HG03060 (cell line): ENCODE data around the gene CYP26C1.

Experiments
- ATAC-seq: cut with Tn5 transposase; IDR thresholded peaks from one replicate; pipeline ENCODE4 v1.9.1; 2021; ENCODE audit warnings: low read depth, moderate number of reproducible peaks; ENCODE audit not compliant: unreplicated experiment

The CYP26C1 gene

DNA sequence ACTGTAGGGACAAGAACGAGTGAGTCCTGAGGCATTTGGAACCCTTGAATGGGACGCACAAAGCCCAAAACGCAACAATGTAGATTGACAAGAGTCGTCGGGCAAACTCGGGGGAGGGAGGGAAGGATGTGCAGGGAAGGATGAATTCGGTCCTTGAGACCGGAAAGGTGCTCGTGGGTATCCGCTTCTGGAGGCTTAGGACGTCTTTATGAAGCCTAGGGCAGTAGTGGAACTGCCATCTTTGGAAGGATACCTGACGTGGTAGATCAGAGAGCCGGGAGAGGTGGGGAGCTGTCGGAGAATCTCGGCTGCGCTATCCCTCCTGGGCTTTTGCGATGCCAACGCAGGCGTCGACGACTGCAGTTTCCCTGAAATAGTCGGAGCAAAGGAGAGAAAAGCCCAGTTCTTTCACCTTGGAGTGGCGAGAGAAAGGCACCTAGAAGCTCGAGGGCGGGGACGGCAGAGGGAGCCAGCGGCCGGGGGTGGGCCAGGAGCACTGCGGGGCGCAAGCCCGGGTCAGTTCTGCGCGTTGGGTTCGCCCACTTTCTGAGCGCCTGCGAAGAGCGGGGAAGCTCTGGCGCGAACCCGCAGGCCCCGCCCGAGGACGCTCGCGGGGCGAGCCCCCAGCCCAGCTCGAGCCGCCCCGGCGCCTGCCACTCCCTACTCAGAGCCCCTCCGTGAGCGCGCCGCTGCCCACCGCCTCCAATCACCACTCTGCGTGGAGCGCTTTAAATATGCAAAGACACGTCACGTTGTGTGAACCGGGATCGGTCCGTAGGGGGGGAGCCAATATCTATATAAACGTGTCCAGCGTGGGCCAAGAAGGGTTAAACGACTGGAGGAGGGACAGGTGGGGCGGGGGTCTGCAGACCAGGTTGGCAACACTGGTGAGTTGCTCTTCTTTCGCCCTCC lies at the start of gene CYP26C1:
Gene CYP26C1 (plus strand): TSS at position 824 of the 912 bp plus-strand sequence. CDS start 466 bp downstream, outside the sequence.
- ATAC-seq, result no peak

- ATAC-seq, result no peak
These were observed 44.9 kb upstream of the CYP26C1 start for GRCh38 chr10:93015722-93016121.

- no peak for ATAC-seq
These were observed 37.5 kb upstream of the CYP26C1 start for GRCh38 chr10:93023013-93023650.

GRCh38 chr10:93026072-93026471 lies 34.5 kb upstream of the CYP26C1 start:
- ATAC-seq, result no peak

DNA sequence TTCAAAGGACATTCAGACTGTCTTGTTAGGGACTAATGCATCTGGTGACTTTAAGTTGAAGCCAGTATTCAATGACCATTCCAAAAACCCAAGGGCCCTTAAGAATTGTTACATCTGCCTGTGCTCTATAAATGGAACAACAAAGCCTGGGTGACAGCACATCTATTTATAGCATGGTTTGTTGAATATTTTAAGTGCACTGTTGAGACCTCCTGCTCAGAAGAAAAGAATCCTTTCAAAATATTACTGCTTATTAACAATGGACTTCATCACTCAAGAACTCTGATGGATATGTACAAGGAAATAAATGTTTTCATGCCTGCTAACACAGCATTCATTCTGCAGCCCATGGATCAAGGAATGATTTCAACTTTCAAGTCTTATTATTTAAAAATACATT lies 33.1 kb upstream of the CYP26C1 start:
- ATAC-seq, result no peak

DNA sequence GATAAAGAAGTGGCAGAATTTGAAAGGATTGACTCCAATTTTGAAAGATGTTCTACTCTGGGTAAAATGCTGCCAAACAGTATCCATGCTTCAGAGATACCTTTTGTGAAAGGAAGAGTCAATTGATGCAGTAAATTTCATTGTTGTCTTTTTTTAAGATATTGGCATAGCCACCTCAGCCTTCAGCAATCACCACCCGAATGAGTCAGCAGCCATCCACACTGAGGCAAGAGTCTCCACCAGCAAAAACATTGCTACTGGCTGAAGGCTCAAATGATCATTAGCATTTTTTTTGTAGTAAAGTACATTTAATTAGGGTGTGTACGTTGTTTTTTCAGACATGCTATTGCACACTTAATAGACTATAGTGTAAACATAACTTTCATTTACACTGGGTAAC lies 31.7 kb upstream of the CYP26C1 start:
- ATAC-seq, result no peak

- ATAC-seq, result no peak
These were observed 30.2 kb upstream of the CYP26C1 start for GRCh38 chr10:93030409-93030808.

DNA sequence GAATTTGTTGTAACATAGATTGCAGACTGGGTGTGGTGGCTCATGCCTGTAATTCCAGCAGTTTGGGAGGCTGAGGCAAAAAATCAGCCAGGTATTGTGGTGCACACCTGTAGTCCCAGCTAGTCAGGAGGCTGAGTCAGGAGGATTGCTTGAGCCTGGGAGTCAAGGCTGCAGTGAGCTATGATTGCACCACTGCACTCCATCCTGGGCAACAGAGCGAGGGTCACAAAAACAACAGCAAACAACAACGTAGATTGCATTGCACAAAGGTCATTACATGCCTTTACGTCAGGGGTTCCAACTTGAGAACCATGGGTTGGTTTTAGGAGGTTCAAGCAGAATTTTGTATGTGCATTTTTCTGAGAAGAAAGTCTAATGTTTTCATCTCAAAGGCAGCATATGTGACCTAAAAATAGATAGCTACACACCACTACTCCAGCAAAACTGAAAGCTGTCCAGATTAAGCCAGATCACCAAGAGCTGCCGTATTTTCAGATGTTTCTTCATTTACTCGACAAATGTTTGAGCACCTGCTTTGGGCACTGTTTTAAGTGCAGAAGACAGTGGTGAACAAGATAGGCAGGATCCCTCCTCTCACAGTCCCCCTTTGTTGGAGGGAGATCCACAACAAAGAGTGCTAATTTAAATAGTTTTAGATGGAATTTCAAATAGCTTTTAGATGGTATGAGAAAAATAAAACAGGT lies 28.3 kb upstream of the CYP26C1 start:
- no peak for ATAC-seq

- ATAC-seq, result no peak
These were observed 27.8 kb upstream of the CYP26C1 start for GRCh38 chr10:93032809-93033137.

GRCh38 chr10:93034426-93034825 lies 26.2 kb upstream of the CYP26C1 start:
- no peak for ATAC-seq

GRCh38 chr10:93039110-93039509 lies 21.5 kb upstream of the CYP26C1 start:
- ATAC-seq, result no peak

DNA sequence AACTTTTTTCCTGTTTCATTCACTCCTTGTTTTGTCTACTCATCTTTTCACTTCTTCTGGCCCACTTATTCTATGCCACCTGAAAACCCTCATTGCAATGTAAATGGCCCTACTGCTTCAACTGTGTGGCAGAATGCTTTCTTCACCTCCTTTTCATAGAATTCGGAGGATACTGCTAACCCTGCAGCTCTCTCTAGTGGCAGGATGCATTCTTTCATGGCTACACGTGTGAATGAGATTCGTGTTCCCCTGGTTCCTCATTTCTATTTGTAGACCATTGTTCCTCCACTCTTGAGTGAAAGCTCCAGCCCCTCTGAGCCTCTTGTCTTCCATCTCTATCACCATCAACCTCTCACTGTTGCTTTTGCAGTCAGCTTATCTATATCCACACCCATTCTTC lies 20.9 kb upstream of the CYP26C1 start:
- ATAC-seq, result no peak

GRCh38 chr10:93054486-93054885 lies 6.1 kb upstream of the CYP26C1 start:
- ATAC-seq, result no peak

- no peak for ATAC-seq
These were observed 2.5 kb upstream of the CYP26C1 start for GRCh38 chr10:93058139-93058538.

DNA sequence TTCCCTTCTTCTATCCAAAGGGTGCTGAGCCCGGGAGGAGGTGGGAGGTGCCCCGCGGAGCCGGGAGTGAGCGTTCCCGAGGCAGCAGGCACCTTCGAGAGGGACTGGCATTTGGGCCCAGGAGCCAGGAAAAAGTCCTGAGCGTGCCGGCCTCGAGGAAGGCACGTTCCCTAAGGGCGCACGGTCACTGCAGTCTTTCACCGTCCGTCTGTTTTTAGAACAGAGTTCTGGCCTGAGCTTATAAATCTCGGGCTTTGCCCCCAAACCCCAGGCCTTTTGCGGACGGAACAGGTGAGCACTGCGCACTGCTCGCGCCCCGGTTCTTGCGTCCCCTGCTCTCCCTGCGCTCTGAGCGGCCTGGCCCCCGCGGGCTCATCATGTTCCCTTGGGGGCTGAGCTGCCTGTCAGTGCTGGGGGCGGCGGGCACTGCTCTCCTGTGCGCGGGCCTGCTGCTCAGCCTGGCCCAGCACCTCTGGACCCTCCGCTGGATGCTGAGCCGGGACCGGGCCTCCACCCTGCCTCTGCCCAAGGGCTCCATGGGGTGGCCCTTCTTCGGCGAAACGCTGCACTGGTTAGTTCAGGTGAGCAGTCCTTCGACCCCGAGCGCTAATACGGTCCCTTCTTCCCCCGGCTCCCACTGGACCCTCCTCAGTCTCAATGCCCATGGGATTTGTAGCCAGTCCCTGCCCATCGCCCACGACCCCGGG lies 442 bp downstream of the CYP26C1 start:
- no peak for ATAC-seq

DNA sequence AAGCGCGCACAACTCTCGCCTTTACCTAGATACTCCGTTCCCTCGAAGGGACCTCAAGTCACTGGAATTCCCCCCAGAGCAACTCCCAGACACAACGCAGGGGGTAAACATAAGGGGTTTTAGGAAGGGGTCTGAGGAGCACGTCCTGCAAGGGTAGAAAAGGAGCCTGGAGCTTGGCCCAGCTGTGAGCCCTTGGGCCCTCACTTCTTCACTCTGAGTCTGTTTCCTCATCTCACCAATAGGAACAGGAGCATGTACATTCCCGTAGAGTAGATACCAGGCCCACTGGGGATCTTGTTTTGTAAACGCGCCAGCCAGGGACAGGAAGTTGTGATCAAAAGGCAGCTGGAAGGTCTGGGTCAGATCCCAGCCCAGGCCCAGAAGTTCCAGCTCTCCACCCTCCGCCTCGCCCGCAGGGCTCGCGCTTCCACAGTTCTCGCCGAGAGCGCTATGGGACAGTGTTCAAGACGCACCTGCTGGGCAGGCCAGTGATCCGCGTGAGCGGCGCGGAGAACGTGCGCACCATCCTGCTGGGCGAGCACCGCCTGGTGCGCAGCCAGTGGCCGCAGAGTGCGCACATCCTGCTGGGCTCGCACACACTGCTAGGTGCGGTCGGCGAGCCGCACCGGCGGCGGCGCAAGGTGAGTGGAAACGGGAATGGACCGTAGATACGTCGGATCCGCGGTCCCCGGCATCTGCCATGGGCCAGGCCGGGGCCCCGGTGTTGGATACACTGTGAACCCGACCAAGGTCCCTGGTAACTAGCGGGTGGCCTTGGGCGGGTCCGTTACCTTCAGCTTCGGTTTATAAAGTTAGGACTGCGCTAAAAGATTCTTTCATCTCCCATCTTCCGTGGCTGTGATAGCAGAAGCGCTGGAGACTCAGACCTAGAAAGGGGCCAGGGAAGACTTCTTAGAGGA lies 1.3 kb downstream of the CYP26C1 start:
- ATAC-seq, result no peak

GRCh38 chr10:93062514-93063143 lies 2.0 kb downstream of the CYP26C1 start:
- no peak for ATAC-seq

DNA sequence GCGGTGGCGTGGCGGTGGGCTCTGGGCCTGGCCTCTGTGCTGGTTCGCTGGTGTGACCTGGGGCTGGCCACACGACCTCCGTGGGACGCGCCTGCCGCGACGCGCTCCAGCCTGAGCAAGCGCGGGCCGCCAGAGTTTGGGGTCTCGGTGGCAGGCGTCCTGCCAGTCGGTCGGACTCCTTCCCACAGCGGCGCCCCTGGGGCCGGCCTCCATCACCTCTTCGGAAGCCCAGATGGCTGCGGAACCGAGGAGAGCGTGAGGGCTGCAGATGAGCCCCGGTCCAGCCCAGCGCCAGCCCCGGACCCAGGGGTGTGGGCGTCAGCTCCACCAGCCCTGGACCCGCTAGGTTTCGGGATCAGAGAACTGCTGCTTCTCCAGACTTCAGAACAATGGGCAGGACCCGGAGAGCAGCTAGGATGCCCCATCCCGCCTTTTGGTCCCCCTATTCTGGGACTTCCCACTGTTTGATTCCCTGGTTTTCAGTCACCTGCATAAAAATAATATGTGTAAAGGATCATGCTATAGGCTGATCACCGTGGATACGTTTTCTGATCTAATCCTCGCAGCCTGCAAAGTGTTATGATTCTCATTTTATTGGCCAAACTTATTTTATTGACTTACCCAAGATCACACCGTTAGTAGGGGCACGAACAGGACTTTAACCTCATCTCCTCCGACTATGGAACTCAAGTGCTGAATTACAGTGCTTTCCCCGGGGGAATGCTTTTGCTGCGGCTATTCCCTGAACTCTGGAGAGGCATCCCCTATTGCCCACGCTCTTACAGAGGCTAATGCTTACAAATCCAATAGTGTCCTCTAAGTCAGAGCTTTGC lies 2.8 kb downstream of the CYP26C1 start:
- no peak for ATAC-seq
